Dedifferentiated amniotic fluid mesenchymal stem cell (primary cell): ENCODE results near the gene RPUSD4.
"Not testable (repeated sequence)": the region's sequence is repeated elsewhere in the genome, so short reads cannot be mapped to it uniquely, and the experiment has no call there.

ENCODE experiments used
- DNase-seq: peaks from one replicate; pipeline ENCODE4 v3.0.0-alpha.2; 2016; ENCODE audit errors: extremely low spot score

The RPUSD4 gene

GRCh38 chr11:126211236-126212088 lies at the start of gene RPUSD4, which contains the start of gene FAM118B:
TSS of gene RPUSD4 (minus strand) at chr11:126211650. CDS start at chr11:126211638, 12 bp downstream.
TSS of gene FAM118B (plus strand) at chr11:126211782. CDS start at chr11:126235002, 23,220 bp downstream.
- DNase-seq: peak; percentile 97

- DNase-seq: peak; percentile 40
Observed at GRCh38 chr11:126257764-126258163, 46.3 kb upstream of the RPUSD4 start.

GRCh38 chr11:126257144-126257543 lies 45.7 kb upstream of the RPUSD4 start:
- no peak for DNase-seq

GRCh38 chr11:126256216-126256615 lies 44.8 kb upstream of the RPUSD4 start:
- DNase-seq: no peak

- DNase-seq: not testable (repeated sequence)
Observed at GRCh38 chr11:126255507-126255906, 44.1 kb upstream of the RPUSD4 start.

- DNase-seq: no peak
Observed at GRCh38 chr11:126254819-126255218, 43.4 kb upstream of the RPUSD4 start.

GRCh38 chr11:126253265-126253664 lies 41.8 kb upstream of the RPUSD4 start:
- no peak for DNase-seq

GRCh38 chr11:126246636-126247035 lies 35.2 kb upstream of the RPUSD4 start:
- no peak for DNase-seq

- no peak for DNase-seq
Observed at GRCh38 chr11:126233391-126233790, 21.9 kb upstream of the RPUSD4 start.

- no peak for DNase-seq
Observed at GRCh38 chr11:126232683-126233082, 21.2 kb upstream of the RPUSD4 start.

- no peak for DNase-seq
Observed at GRCh38 chr11:126231725-126232459, 20.4 kb upstream of the RPUSD4 start.

GRCh38 chr11:126229858-126230540 lies 18.5 kb upstream of the RPUSD4 start:
- DNase-seq: no peak

GRCh38 chr11:126226334-126227084 lies 15.1 kb upstream of the RPUSD4 start:
- DNase-seq: no peak

- no peak for DNase-seq
Observed at GRCh38 chr11:126225295-126225665, 13.8 kb upstream of the RPUSD4 start.

GRCh38 chr11:126224647-126225294 lies 13.3 kb upstream of the RPUSD4 start:
- no peak for DNase-seq

GRCh38 chr11:126219547-126219946 lies 8.1 kb upstream of the RPUSD4 start:
- DNase-seq: no peak

GRCh38 chr11:126217491-126217890 lies 6.0 kb upstream of the RPUSD4 start:
- DNase-seq: no peak

- no peak for DNase-seq
Observed at GRCh38 chr11:126216526-126217305, 5.3 kb upstream of the RPUSD4 start.

GRCh38 chr11:126214841-126215240 lies 3.4 kb upstream of the RPUSD4 start:
- DNase-seq: no peak

GRCh38 chr11:126214441-126214840 lies 3.0 kb upstream of the RPUSD4 start:
- DNase-seq: no peak
